GM19438 (cell line): ENCODE results near the gene SNED1.

Experiments
- ATAC-seq: cut with Tn5 transposase; IDR thresholded peaks from one replicate; pipeline ENCODE4 v1.9.1; 2021; ENCODE audit warnings: low read depth; ENCODE audit not compliant: unreplicated experiment

The SNED1 gene

GRCh38 chr2:241066171-241066892, 67.9 kb downstream of the SNED1 start:
- no peak for ATAC-seq

GRCh38 chr2:241066893-241067341, 68.5 kb downstream of the SNED1 start:
- ATAC-seq: no peak

- no peak for ATAC-seq
Measured at GRCh38 chr2:241067501-241068135, 69.2 kb downstream of the SNED1 start.

- no peak for ATAC-seq
Measured at GRCh38 chr2:241068136-241068941, 69.9 kb downstream of the SNED1 start.

- ATAC-seq: no peak
Measured at GRCh38 chr2:241068942-241069810, 70.8 kb downstream of the SNED1 start.

DNA sequence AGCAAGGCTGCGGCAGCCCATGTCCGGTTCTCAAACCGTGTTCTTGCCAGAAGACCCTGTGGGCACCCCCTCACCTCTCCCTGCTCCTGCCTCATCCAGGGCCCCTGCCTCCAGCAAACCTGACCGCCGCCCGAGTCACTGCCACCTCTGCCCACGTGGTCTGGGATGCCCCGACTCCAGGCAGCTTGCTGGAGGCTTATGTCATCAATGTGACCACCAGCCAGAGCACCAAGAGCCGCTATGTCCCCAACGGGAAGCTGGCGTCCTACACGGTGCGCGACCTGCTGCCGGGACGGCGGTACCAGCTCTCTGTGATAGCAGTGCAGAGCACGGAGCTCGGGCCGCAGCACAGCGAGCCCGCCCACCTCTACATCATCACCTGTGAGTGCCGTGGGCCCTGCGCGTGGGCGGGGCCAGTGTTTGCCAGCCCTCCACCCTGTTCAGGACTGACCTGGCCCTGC, 71.4 kb downstream of the SNED1 start:
- ATAC-seq: no peak

DNA sequence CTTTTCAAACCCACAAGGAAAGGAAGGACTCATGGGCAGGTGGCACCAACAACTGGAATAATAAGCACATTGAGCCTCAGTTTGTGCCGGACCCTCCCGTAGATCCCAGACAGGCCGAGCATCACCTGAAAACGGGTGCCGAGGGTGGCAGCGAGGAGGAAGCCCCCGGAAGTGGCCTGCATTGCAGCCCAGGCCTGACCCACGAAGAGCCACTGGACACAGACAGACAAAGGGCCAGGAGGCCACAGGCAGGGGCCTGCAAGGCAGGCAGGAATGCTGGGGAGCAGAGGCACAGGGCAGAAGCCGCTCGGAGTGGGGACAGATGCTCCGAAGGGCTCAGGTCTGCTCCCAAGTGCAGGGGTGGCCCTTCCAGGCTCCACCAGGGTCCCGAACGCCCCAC, 71.9 kb downstream of the SNED1 start:
- ATAC-seq: no peak

DNA sequence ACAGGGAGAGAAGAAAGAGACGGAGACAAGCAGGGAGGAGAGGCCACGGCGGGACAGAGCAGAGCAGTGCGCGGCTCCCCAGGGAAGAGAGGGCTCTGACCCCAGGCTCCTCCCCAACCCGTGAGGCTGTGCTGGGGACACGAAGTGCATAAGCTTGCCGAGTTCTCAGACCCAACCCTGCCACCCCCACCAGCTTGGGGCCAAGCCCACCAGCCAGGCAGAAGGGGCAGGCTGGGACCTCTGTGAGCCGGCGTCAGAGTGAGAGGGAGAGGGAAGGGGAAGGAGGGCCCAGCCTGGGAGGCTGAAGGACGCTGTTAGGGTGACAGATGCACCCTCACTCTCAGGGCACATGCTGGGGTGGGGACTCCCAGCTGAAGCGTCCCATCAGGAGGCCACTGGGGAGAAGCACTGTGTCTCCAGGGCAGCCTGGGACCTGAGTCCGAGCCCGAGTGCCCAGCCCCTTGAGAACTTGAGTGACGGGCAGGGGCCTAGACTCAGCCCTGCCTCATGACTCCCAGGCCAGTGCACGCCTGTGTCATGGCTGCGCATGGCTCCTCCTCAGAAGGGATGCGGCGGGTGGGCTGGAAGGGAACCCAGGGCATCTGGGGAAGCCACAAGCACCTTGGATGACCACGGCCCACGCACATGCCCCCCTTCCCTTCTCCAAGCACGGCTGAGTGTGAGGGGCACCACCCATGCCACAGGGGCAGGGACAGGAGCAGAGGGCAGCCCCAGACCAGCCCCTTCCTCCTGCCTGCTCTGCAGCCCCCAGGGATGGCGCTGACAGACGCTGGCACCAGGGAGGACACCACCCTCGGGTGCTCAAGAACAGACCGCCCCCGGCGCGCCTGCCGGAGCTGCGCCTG, 72.6 kb downstream of the SNED1 start:
- no peak for ATAC-seq

GRCh38 chr2:241071677-241072111, 73.3 kb downstream of the SNED1 start:
- ATAC-seq: no peak

DNA sequence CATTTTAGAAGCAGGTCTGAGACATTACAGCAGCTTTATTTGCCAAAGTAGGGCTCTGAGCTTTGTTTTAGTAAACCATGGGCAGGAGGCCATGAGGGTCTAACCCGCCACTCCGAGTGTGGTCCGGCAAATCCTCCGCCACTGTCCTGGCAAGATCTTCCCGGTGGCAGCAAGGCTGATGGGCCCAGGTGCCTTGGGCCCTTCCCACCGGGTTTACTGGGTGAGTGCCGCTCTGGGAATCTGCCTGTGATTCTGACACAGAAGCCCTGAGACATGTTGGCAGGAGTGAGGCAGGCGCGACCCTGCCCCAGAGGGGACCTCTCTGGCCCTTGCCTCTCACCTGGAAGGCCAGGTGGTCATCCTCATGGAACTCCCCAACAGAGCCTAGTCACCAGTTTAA, 73.7 kb downstream of the SNED1 start:
- ATAC-seq: no peak

DNA sequence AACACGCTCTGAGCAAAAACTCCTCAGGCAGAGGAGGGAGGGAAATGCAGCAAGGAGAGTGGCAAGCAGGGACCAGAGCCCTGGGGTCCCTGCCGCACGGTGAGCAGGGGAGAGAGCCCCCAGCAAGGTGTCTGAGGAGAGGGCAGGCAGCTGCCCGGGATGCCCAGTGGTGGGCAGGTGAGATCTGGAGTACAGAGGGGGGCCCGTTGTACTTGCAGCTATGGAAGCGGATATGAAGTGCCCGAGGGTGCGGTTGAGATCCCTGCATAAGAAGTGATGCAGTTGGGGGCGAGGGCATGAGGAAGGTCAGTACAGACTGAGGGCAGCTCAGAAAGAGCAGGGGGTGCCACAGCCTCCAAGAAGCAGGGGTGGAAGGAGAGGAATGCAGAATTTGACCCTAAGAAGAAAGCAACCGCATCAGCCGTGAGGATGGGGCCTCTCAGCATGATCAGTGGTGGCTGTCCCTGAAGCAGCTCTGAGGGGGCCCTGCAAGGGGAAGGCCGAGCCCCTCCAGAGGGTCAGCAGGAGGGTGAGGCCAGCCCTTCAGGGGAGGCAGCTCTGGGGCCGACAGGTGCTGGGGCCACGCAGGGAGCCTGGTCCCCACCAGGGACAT, 74.2 kb downstream of the SNED1 start:
- ATAC-seq: no peak

DNA sequence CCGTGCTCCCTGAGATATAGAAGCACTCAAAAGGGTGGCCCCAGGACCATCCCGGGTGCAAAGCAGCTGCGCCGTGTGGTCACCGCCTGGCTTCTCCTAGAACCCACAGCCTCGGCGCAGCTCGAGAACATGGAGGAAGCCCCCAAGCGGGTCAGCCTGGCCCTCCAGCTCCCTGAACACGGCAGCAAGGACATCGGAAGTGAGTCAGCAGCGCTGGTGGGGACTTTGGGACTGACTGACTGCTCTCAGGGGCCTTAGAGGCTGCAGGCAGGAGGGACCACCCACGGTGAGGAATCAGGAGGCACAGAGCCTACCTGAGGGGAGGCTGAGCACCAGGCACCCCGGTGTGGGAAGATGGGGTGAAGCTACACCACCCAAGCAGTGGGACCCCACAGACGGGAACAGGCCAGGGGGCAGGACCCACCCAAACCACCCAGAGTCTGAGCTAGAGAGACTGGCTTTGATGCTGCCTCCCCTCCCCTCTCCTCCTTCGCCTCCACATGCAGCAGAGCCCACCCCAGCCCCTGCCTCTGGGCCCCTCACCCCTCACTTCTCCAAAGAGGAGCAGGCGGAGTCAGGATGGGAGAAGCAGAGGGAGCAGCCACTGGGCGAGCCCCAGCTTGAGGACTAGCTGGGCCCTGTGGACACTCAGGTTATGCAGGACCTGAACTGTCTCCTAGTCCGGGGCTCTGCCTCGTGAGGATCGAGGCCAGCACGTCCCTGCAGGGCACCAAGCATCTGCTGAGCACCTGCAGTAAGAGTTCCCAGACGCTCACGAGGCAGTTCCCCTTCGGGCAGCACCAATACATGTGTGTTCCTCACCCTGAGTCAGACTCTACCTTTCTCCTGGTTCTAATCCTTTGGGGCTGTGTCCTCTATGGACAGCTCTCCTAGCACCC, 75.0 kb downstream of the SNED1 start:
- no peak for ATAC-seq

GRCh38 chr2:241074065-241074818, 75.8 kb downstream of the SNED1 start:
- ATAC-seq: no peak

DNA sequence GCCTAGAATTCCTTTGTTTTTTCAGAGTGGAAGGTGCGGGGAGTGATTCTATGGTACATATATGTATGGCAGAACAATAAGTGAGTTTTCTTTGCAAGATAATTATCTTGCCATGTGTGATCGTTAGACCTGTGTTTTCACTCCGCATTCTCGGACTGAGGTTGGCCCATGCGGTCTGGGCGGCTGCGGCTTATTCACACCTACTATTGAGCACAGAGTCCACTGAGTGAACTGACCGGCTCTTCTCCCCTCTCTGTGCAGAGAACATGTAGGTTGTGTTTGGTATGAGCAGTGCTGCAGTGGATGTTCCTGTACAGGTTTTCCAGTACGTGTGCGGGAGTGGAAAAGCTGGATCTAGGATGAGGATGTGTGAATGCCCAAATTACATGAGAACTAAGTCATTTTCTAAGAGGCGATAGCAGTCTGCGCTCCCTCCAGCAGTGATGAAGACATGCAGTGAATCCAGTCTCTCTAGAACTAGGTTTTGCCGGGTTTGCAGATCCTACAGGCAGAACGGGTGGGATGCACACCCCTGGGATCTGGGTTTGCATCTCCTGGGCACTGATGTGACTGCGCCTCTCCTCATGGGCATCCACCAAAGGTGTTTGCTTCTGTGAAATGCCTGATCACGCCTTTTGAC, 76.6 kb downstream of the SNED1 start:
- ATAC-seq: no peak

GRCh38 chr2:241080405-241081189, 82.2 kb downstream of the SNED1 start:
- ATAC-seq: no peak

DNA sequence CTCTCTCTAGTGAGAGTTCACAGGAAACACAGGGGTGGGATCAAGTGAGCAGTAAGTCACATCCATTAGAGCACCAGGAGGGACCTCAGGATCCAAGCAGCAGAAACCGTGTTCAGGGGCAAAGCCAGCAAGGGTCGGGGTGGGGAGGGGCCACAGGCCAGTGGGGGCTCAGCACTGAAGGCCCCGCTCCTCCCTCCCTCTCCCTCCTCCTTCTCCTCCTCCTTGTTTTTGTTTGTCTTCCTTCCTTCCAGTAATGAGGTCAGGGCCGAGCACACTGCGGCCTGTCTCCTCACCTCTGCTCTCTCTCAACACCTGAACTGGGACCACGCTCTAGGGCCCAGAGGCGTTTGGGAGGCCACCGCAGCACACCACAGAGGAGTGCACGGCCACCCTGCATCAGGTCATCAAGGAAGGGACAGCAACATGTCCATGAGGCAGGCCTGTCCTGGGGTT, 82.8 kb downstream of the SNED1 start:
- no peak for ATAC-seq
